HEK293T (cell line): Measurements from ENCODE around the gene UNC5B.
A peak's percentile ranks its signal among the peaks of the same experiment; 100 is the strongest.

Experiments used
- CTCF ChIA-PET: fragments of 350-600 bp; formaldehyde crosslinking; extraction: SDS; loops from one replicate; lab custom pipeline; 2021; ENCODE audit warnings: antibody characterized with exemption, inconsistent platforms; lab: Yijun Ruan, JAX
- POLR2A ChIA-PET: fragments of 350-600 bp; formaldehyde crosslinking; extraction: SDS; loops from one replicate; lab custom pipeline; 2020; ENCODE audit warnings: antibody characterized with exemption, inconsistent platforms; lab: Yijun Ruan, JAX
- DNase-seq: peaks from one replicate; pipeline ENCODE4 v3.0.0; 2012; ENCODE audit warnings: mixed read lengths; ENCODE audit errors: extremely low spot score
- ARNT ChIP-seq: fragments of 450-650 bp; IDR thresholded peaks from 2 replicates; pipeline ENCODE4 v1.6.1; 2017; ENCODE audit warnings: mild to moderate bottlenecking
- BHLHE40 ChIP-seq: fragments of 450-650 bp; IDR thresholded peaks from 2 replicates; pipeline ENCODE4 v1.6.1; 2016; ENCODE audit warnings: mild to moderate bottlenecking, moderate library complexity, borderline replicate concordance
- CTBP1 ChIP-seq: fragments of 450-650 bp; IDR thresholded peaks from 2 replicates; pipeline ENCODE4 v1.6.1; 2016; ENCODE audit warnings: borderline replicate concordance
- ELF4 ChIP-seq: fragments of 450-650 bp; IDR thresholded peaks from 2 replicates; pipeline ENCODE4 v1.6.1; 2017; ENCODE audit warnings: antibody characterized with exemption
- FOXA1 ChIP-seq: fragments of 450-650 bp; IDR thresholded peaks from 2 replicates; pipeline ENCODE4 v1.6.1; 2016; ENCODE audit warnings: mild to moderate bottlenecking
- FOXK2 ChIP-seq: fragments of 450-650 bp; IDR thresholded peaks from 2 replicates; pipeline ENCODE4 v1.6.1; 2016; ENCODE audit warnings: mild to moderate bottlenecking
- FOXM1 ChIP-seq: fragments of 450-650 bp; IDR thresholded peaks from 2 replicates; pipeline ENCODE4 v1.6.1; 2017; ENCODE audit warnings: mild to moderate bottlenecking, borderline replicate concordance
- HDGF ChIP-seq: fragments of 450-650 bp; IDR thresholded peaks from 2 replicates; pipeline ENCODE4 v1.6.1; 2017; ENCODE audit warnings: antibody characterized with exemption, borderline replicate concordance
- L3MBTL2 ChIP-seq: fragments of 450-650 bp; conservative IDR thresholded peaks from 2 replicates; pipeline ENCODE4 v1.6.1; 2016; ENCODE audit warnings: mild to moderate bottlenecking
- LEF1 ChIP-seq: fragments of 450-650 bp; IDR thresholded peaks from 2 replicates; pipeline ENCODE4 v1.6.1; 2017; ENCODE audit warnings: mild to moderate bottlenecking, borderline replicate concordance
- NFRKB ChIP-seq: fragments of 450-650 bp; IDR thresholded peaks from 2 replicates; pipeline ENCODE4 v1.6.1; 2016; ENCODE audit warnings: mild to moderate bottlenecking, moderate library complexity
- PKNOX1 ChIP-seq: fragments of 450-650 bp; IDR thresholded peaks from 2 replicates; pipeline ENCODE4 v1.6.1; 2016
- SP1 ChIP-seq: fragments of 450-650 bp; IDR thresholded peaks from 2 replicates; pipeline ENCODE4 v1.6.1; 2017
- SUZ12 ChIP-seq: fragments of 450-650 bp; IDR thresholded peaks from 2 replicates; pipeline ENCODE4 v1.6.1; 2016; ENCODE audit warnings: mild to moderate bottlenecking
- TARDBP ChIP-seq: fragments of 450-650 bp; IDR thresholded peaks from 2 replicates; pipeline ENCODE4 v1.6.1; 2016
- ZNF384 ChIP-seq: fragments of 450-650 bp; IDR thresholded peaks from 2 replicates; pipeline ENCODE4 v1.6.1; 2016

UNC5B gene

GRCh38 chr10:71320592-71320991 lies 108.2 kb downstream of the UNC5B start:
- no peak for DNase-seq
- ChIA-PET CTCF (interaction anchor here (0.8 to 1.8 kb wide), 4 partner anchors 8 to 377 kb away, joined by 3 to 5 read pairs (median 3); no protein-coding TSS in a partner anchor), POLR2A (interaction anchor here (0.9 kb wide), 1 partner anchor 372 kb away, joined by 4 read pairs; no protein-coding TSS in a partner anchor)
- TF ChIP-seq SP1, result no peak
- no peak for TF ChIP-seq FOXM1
- TF ChIP-seq L3MBTL2, result no peak
- TF ChIP-seq FOXA1, result no peak
- no peak for TF ChIP-seq LEF1
- no peak for TF ChIP-seq NFRKB
- TF ChIP-seq SUZ12, result no peak
- TF ChIP-seq HDGF, result no peak

- CTCF ChIA-PET, result interaction anchor here (1.8 kb wide), 1 partner anchor 375 kb away, joined by 5 read pairs; no protein-coding TSS in a partner anchor
- TF ChIP-seq LEF1, result no peak
- TF ChIP-seq ARNT, result no peak
- TF ChIP-seq FOXA1, result no peak
- TF ChIP-seq ZNF384, result no peak
- no peak for TF ChIP-seq ELF4
- TF ChIP-seq HDGF, result no peak
- TF ChIP-seq NFRKB, result no peak
- no peak for TF ChIP-seq FOXM1
- TF ChIP-seq L3MBTL2, result no peak
- no peak for TF ChIP-seq SUZ12
- TF ChIP-seq PKNOX1, result no peak
- no peak for TF ChIP-seq TARDBP
- TF ChIP-seq BHLHE40, result no peak
- no peak for TF ChIP-seq SP1
- no peak for TF ChIP-seq FOXK2
- TF ChIP-seq CTBP1, result no peak
- DNase-seq, result no peak
- POLR2A ChIA-PET, result no interaction called here
These were observed 109.0 kb downstream of the UNC5B start for GRCh38 chr10:71321386-71321785.

GRCh38 chr10:71323407-71323806 lies 111.0 kb downstream of the UNC5B start:
- DNase-seq, result peak; percentile 54
- POLR2A ChIA-PET, result interaction anchor here (0.7 kb wide), 1 partner anchor 15 kb away, joined by 3 read pairs; no protein-coding TSS in a partner anchor
- TF ChIP-seq ELF4 (peak; percentile 81), SUZ12 (no peak), L3MBTL2 (peak; percentile 53), SP1 (no peak)
- CTCF ChIA-PET, result interaction anchor here (0.9 to 1.0 kb wide), 2 partner anchors 9 to 61 kb away, joined by 3 to 4 read pairs; no protein-coding TSS in a partner anchor

GRCh38 chr10:71324743-71325142 lies 112.4 kb downstream of the UNC5B start:
- POLR2A ChIA-PET, result no interaction called here
- DNase-seq, result no peak
- TF ChIP-seq FOXK2 (no peak), ARNT (no peak), SUZ12 (no peak), FOXA1 (no peak), NFRKB (no peak), ZNF384 (no peak), SP1 (no peak), PKNOX1 (no peak), ELF4 (no peak), HDGF (no peak), LEF1 (no peak), L3MBTL2 (no peak), CTBP1 (no peak), BHLHE40 (no peak), FOXM1 (no peak), TARDBP (no peak)
- CTCF ChIA-PET, result no interaction called here

GRCh38 chr10:71325267-71325666 lies 112.9 kb downstream of the UNC5B start:
- no peak for DNase-seq
- ChIA-PET POLR2A (no interaction called here), CTCF (no interaction called here)
- TF ChIP-seq SP1, result no peak
- TF ChIP-seq L3MBTL2, result no peak
- TF ChIP-seq NFRKB, result no peak
- no peak for TF ChIP-seq ZNF384
- TF ChIP-seq BHLHE40, result no peak
- no peak for TF ChIP-seq LEF1
- no peak for TF ChIP-seq FOXA1
- no peak for TF ChIP-seq TARDBP
- no peak for TF ChIP-seq HDGF

GRCh38 chr10:71326464-71326881 lies 114.1 kb downstream of the UNC5B start:
- no peak for DNase-seq
- POLR2A ChIA-PET, result no interaction called here
- CTCF ChIA-PET, result interaction anchor here (0.7 kb wide), 1 partner anchor 436 kb away, joined by 3 read pairs; no protein-coding TSS in a partner anchor
- TF ChIP-seq CTBP1 (no peak), LEF1 (no peak), HDGF (no peak), FOXM1 (no peak), ZNF384 (no peak), FOXA1 (no peak), PKNOX1 (no peak), NFRKB (no peak), SP1 (no peak), ARNT (no peak), TARDBP (no peak), SUZ12 (no peak), L3MBTL2 (no peak), FOXK2 (no peak)
